ENCODE data around the gene ZNF14. TPM values are rescaled to one million over a fixed set of nuclear protein-coding genes. Genes with fewer than 3 reads are reported as not detected.
"Not testable (repeated sequence)": the region's sequence is repeated elsewhere in the genome, so short reads cannot be mapped to it uniquely, and the experiment has no call there.

ZNF14 gene
- total and polyA plus RNA-seq, 3 experiments from 2014 or later = 7.4 to 8.9 (median 7.8) TPM

- no peak for DNase-seq
- Mint-ChIP-seq H3K27ac (peak overlapping the region in 1 of 8 donors; percentile 38), H3K4me1 (peaks cover 0 to 3% (median 3%) of the 10 kb centered on the region in 3 donors), H3K27me3 (no peaks in the 10 kb centered on the region), H3K4me3 (no peak overlapping the region), H3K9me3 (peaks cover 0 to 14% (median 4%) of the 10 kb centered on the region in 5 donors), H3K36me3 (peaks cover 1 to 13% (median 4%) of the 10 kb centered on the region in 3 donors)
- Histone ChIP-seq H3K9me3 (ENCODE audit: low read length) (no peaks in the 10 kb centered on the region), H3K4me3 (ENCODE audit: low read length) (no peak overlapping the region), H3K27ac (ENCODE audit: low read depth, low read length) (no peak overlapping the region), H3K27me3 (ENCODE audit: insufficient read depth, low read length, poor library complexity, severe bottlenecking) (no peaks in the 10 kb centered on the region), H3K36me3 (ENCODE audit: insufficient read depth, low read length) (no peaks in the 10 kb centered on the region), H3K4me1 (ENCODE audit: insufficient read depth, low read length) (no peaks in the 10 kb centered on the region)
- POLR2A ChIA-PET = no interaction called here
- CTCF ChIA-PET = no interaction called here
Measured at GRCh38 chr19:19696386-19696785, 36.5 kb downstream of the ZNF14 start.

- H3K9me3 Mint-ChIP-seq = peaks cover 0 to 7% (median under 1%) of the 10 kb centered on the region in 5 donors
- Histone ChIP-seq H3K4me3 (ENCODE audit: low read length) (no peak overlapping the region), H3K9me3 (ENCODE audit: low read length) (no peaks in the 10 kb centered on the region), H3K36me3 (ENCODE audit: insufficient read depth, low read length) (no peaks in the 10 kb centered on the region), H3K27ac (ENCODE audit: low read depth, low read length) (no peak overlapping the region), H3K27me3 (ENCODE audit: insufficient read depth, low read length, poor library complexity, severe bottlenecking) (no peaks in the 10 kb centered on the region), H3K4me1 (ENCODE audit: insufficient read depth, low read length) (no peaks in the 10 kb centered on the region)
- no peaks in the 10 kb centered on the region for H3K27me3 Mint-ChIP-seq
- CTCF ChIA-PET = no interaction called here
- POLR2A ChIA-PET = interaction anchor here (0.6 to 1.4 kb wide), 4 partner anchors 9 to 298 kb away, joined by 3 to 10 read pairs (median 4); no protein-coding TSS in a partner anchor
- no peak overlapping the region for H3K27ac Mint-ChIP-seq
- peaks cover 0 to 3% (median 3%) of the 10 kb centered on the region in 3 donors for H3K4me1 Mint-ChIP-seq
- H3K4me3 Mint-ChIP-seq = no peak overlapping the region
- DNase-seq = no peak
- H3K36me3 Mint-ChIP-seq = peaks cover 2 to 9% (median 7%) of the 10 kb centered on the region in 3 donors
Measured at GRCh38 chr19:19691683-19692082, 41.2 kb downstream of the ZNF14 start.

GRCh38 chr19:19689023-19689422, 43.9 kb downstream of the ZNF14 start:
- CTCF ChIA-PET; H3K27me3 Mint-ChIP-seq; H3K36me3 ChIP-seq (ENCODE audit: insufficient read depth, low read length); H3K4me3 ChIP-seq (ENCODE audit: low read length); H3K27ac Mint-ChIP-seq; DNase-seq; H3K27ac ChIP-seq (ENCODE audit: low read depth, low read length); H3K4me1 ChIP-seq (ENCODE audit: insufficient read depth, low read length); H3K9me3 ChIP-seq (ENCODE audit: low read length); H3K4me1 Mint-ChIP-seq; H3K27me3 ChIP-seq (ENCODE audit: insufficient read depth, low read length, poor library complexity, severe bottlenecking); H3K4me3 Mint-ChIP-seq: not testable (repeated sequence)
- POLR2A ChIA-PET = interaction anchor here (0.6 to 0.8 kb wide), 2 partner anchors 21 to 147 kb away, joined by 3 to 12 read pairs; partner anchors contain the start of gene ZNF101
- Mint-ChIP-seq H3K36me3 (peaks cover 3 to 18% (median 18%) of the 10 kb centered on the region in 3 donors), H3K9me3 (peaks cover 0 to 27% (median 21%) of the 10 kb centered on the region in 5 donors)

GRCh38 chr19:19687090-19687489, 45.8 kb downstream of the ZNF14 start:
- H3K9me3 ChIP-seq (ENCODE audit: low read length) = peaks cover 19% of the 10 kb centered on the region
- no peaks in the 10 kb centered on the region for H3K27me3 ChIP-seq (ENCODE audit: insufficient read depth, low read length, poor library complexity, severe bottlenecking)
- Mint-ChIP-seq H3K9me3 (peaks cover 0 to 47% (median 36%) of the 10 kb centered on the region in 5 donors), H3K4me3 (no peak overlapping the region), H3K36me3 (peaks cover 13 to 35% (median 33%) of the 10 kb centered on the region in 3 donors), H3K27ac (no peak overlapping the region), H3K27me3 (no peaks in the 10 kb centered on the region), H3K4me1 (peaks cover 6 to 9% (median 8%) of the 10 kb centered on the region in 3 donors)
- peak in 1 of 5 donors; percentile 22 for DNase-seq
- ChIA-PET POLR2A (interaction anchor here (1.5 kb wide), 1 partner anchor 18 kb away, joined by 8 read pairs; the partner anchor contains the start of gene ZNF101), CTCF (interaction anchor here (1.8 kb wide), 1 partner anchor 19 kb away, joined by 4 read pairs; no protein-coding TSS in a partner anchor)
- H3K27ac ChIP-seq (ENCODE audit: low read depth, low read length) = no peak overlapping the region
- no peaks in the 10 kb centered on the region for H3K36me3 ChIP-seq (ENCODE audit: insufficient read depth, low read length)
- H3K4me1 ChIP-seq (ENCODE audit: insufficient read depth, low read length) = no peaks in the 10 kb centered on the region
- no peak overlapping the region for H3K4me3 ChIP-seq (ENCODE audit: low read length)

- DNase-seq = no peak
- H3K36me3 ChIP-seq (ENCODE audit: insufficient read depth, low read length) = no peaks in the 10 kb centered on the region
- Mint-ChIP-seq H3K36me3 (peaks cover 13 to 36% (median 35%) of the 10 kb centered on the region in 3 donors), H3K9me3 (peaks cover 0 to 48% (median 36%) of the 10 kb centered on the region in 5 donors), H3K4me3 (no peak overlapping the region), H3K27ac (peak overlapping the region in 3 of 8 donors; percentile 18 to 46 (median 21)), H3K27me3 (no peaks in the 10 kb centered on the region), H3K4me1 (peaks cover 6 to 9% (median 8%) of the 10 kb centered on the region in 3 donors)
- no peak overlapping the region for H3K27ac ChIP-seq (ENCODE audit: low read depth, low read length)
- H3K9me3 ChIP-seq (ENCODE audit: low read length) = peaks cover 22% of the 10 kb centered on the region
- H3K4me1 ChIP-seq (ENCODE audit: insufficient read depth, low read length) = no peaks in the 10 kb centered on the region
- H3K4me3 ChIP-seq (ENCODE audit: low read length) = no peak overlapping the region
- CTCF ChIA-PET = interaction anchor here (1.8 kb wide), 1 partner anchor 19 kb away, joined by 4 read pairs; no protein-coding TSS in a partner anchor
- H3K27me3 ChIP-seq (ENCODE audit: insufficient read depth, low read length, poor library complexity, severe bottlenecking) = no peaks in the 10 kb centered on the region
- POLR2A ChIA-PET = interaction anchor here (1.5 kb wide), 1 partner anchor 17 kb away, joined by 8 read pairs; the partner anchor contains the start of gene ZNF101
Measured at GRCh38 chr19:19686580-19686979, 46.3 kb downstream of the ZNF14 start.

GRCh38 chr19:19686119-19686518, 46.8 kb downstream of the ZNF14 start:
- H3K4me3 Mint-ChIP-seq; H3K4me1 ChIP-seq (ENCODE audit: insufficient read depth, low read length); H3K4me3 ChIP-seq (ENCODE audit: low read length); H3K27me3 Mint-ChIP-seq; H3K36me3 ChIP-seq (ENCODE audit: insufficient read depth, low read length); H3K27me3 ChIP-seq (ENCODE audit: insufficient read depth, low read length, poor library complexity, severe bottlenecking); H3K4me1 Mint-ChIP-seq; H3K27ac ChIP-seq (ENCODE audit: low read depth, low read length): not testable (repeated sequence)
- Mint-ChIP-seq H3K27ac (peak overlapping the region in 2 of 8 donors; percentile 18 to 74), H3K9me3 (peaks cover 0 to 53% (median 41%) of the 10 kb centered on the region in 5 donors), H3K36me3 (peaks cover 13 to 40% (median 39%) of the 10 kb centered on the region in 3 donors)
- POLR2A ChIA-PET = interaction anchor here (1.5 kb wide), 1 partner anchor 17 kb away, joined by 8 read pairs; the partner anchor contains the start of gene ZNF101
- peak in 1 of 5 donors; percentile 40 for DNase-seq
- CTCF ChIA-PET = interaction anchor here (1.8 kb wide), 1 partner anchor 18 kb away, joined by 4 read pairs; no protein-coding TSS in a partner anchor
- H3K9me3 ChIP-seq (ENCODE audit: low read length) = peaks cover 26% of the 10 kb centered on the region

GRCh38 chr19:19679176-19680073, 53.5 kb downstream of the ZNF14 start:
- H3K4me1 Mint-ChIP-seq = peaks cover 27 to 47% (median 35%) of the 10 kb centered on the region in 3 donors
- no peak for DNase-seq
- Histone ChIP-seq H3K27me3 (ENCODE audit: insufficient read depth, low read length, poor library complexity, severe bottlenecking) (no peaks in the 10 kb centered on the region), H3K27ac (ENCODE audit: low read depth, low read length) (no peak overlapping the region), H3K4me1 (ENCODE audit: insufficient read depth, low read length) (no peaks in the 10 kb centered on the region), H3K36me3 (ENCODE audit: insufficient read depth, low read length) (peaks cover 56% of the 10 kb centered on the region), H3K4me3 (ENCODE audit: low read length) (peak overlapping the region; percentile 16), H3K9me3 (ENCODE audit: low read length) (peaks cover 71% of the 10 kb centered on the region)
- peaks cover 0 to 4% of the 10 kb centered on the region in 2 donors for H3K27me3 Mint-ChIP-seq
- H3K4me3 Mint-ChIP-seq = no peak overlapping the region
- H3K27ac Mint-ChIP-seq = no peak overlapping the region
- ChIA-PET POLR2A (interaction anchor here (0.7 to 1.7 kb wide), 3 partner anchors 10 to 28 kb away, joined by 3 to 8 read pairs (median 4); no protein-coding TSS in a partner anchor), CTCF (no interaction called here)
- H3K9me3 Mint-ChIP-seq = peaks cover 14 to 87% (median 73%) of the 10 kb centered on the region in 5 donors
- H3K36me3 Mint-ChIP-seq = peaks cover 49 to 82% (median 82%) of the 10 kb centered on the region in 3 donors
